Keratinocyte (primary cell): ENCODE results near the gene DMRT2. TPM values are rescaled to one million over a fixed set of nuclear protein-coding genes. Genes with fewer than 3 reads are reported as not detected.

Experiments used
- DNase-seq: peaks from one replicate; pipeline ENCODE4 v3.0.0-alpha.2; 2011; ENCODE audit warnings: low read depth, missing footprints, low spot score
- FAIRE-seq: peaks from 2 replicates; lab custom pipeline; 2011; peaks lifted over from hg19 to GRCh38; lab: Jason Lieb, UNC
- H2AFZ ChIP-seq: 2 replicates; pipeline ENCODE4 v1.6.0; 2012; ENCODE audit warnings: low read length, control low read depth, inconsistent platforms; ENCODE audit not compliant: control insufficient read depth
- H3K27ac ChIP-seq: 2 replicates; pipeline ENCODE4 v1.5.1; 2011; ENCODE audit warnings: low read length; ENCODE audit not compliant: control insufficient read depth, insufficient read depth
- H3K27me3 ChIP-seq: 3 replicates; pipeline ENCODE4 v1.6.0; 2011; ENCODE audit warnings: low read length; ENCODE audit not compliant: control insufficient read depth, insufficient read depth; ENCODE audit errors: extremely low read depth
- H3K36me3 ChIP-seq, 2 experiments: 2 replicates in 1 of 2; 3 replicates in 1 of 2; pipeline ENCODE4 v1.5.1; 2011; ENCODE audit warnings: low read length in 2 of 2, mild to moderate bottlenecking in 1 of 2; ENCODE audit not compliant: control insufficient read depth in 2 of 2, insufficient read depth in 2 of 2; ENCODE audit errors: extremely low read depth in 1 of 2
- H3K4me1 ChIP-seq: 3 replicates; pipeline ENCODE4 v1.5.1; 2011; ENCODE audit warnings: low read length; ENCODE audit not compliant: control insufficient read depth, insufficient read depth; ENCODE audit errors: extremely low read depth
- H3K4me2 ChIP-seq: 3 replicates; pipeline ENCODE4 v1.6.0; 2011; ENCODE audit warnings: low read depth, low read length; ENCODE audit not compliant: control insufficient read depth, insufficient read depth; ENCODE audit errors: extremely low read depth
- H3K4me3 ChIP-seq, 3 experiments: fragments of 200-600 bp in 1 of 3; sonication (generic) in 1 of 3; 2 replicates in 2 of 3; 3 replicates in 1 of 3; pipeline ENCODE4 v1.5.1; 2011 to 2016; ENCODE audit warnings: low read length in 3 of 3, mild to moderate bottlenecking in 3 of 3, control low read depth in 2 of 3, inconsistent platforms in 1 of 3, low read depth in 1 of 3, mixed read lengths in 1 of 3, mixed run types in 1 of 3, moderate library complexity in 1 of 3; ENCODE audit not compliant: control insufficient read depth in 2 of 3, insufficient read depth in 2 of 3; ENCODE audit errors: extremely low read depth in 1 of 3
- H3K79me2 ChIP-seq: 2 replicates; pipeline ENCODE4 v1.6.0; 2012; ENCODE audit warnings: low read length; ENCODE audit not compliant: control insufficient read depth, insufficient read depth
- H3K9ac ChIP-seq: 3 replicates; pipeline ENCODE4 v1.6.0; 2011; ENCODE audit warnings: low read length; ENCODE audit not compliant: control insufficient read depth, insufficient read depth; ENCODE audit errors: extremely low read depth
- H3K9me1 ChIP-seq: 3 replicates; pipeline ENCODE4 v1.6.0; 2011; ENCODE audit warnings: low read length; ENCODE audit not compliant: control insufficient read depth, insufficient read depth; ENCODE audit errors: extremely low read depth
- H3K9me3 ChIP-seq: 2 replicates; pipeline ENCODE4 v1.5.1; 2012; ENCODE audit warnings: low read depth, low read length; ENCODE audit not compliant: control insufficient read depth
- H4K20me1 ChIP-seq: 3 replicates; pipeline ENCODE4 v1.6.0; 2011; ENCODE audit warnings: low read length; ENCODE audit not compliant: control insufficient read depth, insufficient read depth; ENCODE audit errors: extremely low read depth
- CTCF ChIP-seq, 3 experiments: IDR thresholded peaks in 1 of 3; conservative IDR thresholded peaks in 1 of 3; optimal IDR thresholded peaks in 1 of 3; 2 replicates in 2 of 3; 3 replicates in 1 of 3; pipeline versions ENCODE3 to v1.5.1; 2011; ENCODE audit warnings: low read length in 3 of 3, mild to moderate bottlenecking in 3 of 3, moderate library complexity in 2 of 3, control low read depth in 1 of 3, inconsistent platforms in 1 of 3; ENCODE audit not compliant: insufficient read depth in 2 of 3; ENCODE audit errors: extremely low read depth in 1 of 3
- EZH2 ChIP-seq: IDR thresholded peaks from one replicate; pipeline ENCODE4 v1.6.1; 2012; ENCODE audit warnings: inconsistent platforms, mild to moderate bottlenecking, low read length, moderate library complexity
- dilution Hi-C: fragments of 300-500 bp; cut with MboI; formaldehyde crosslinking; loops from one replicate; pipeline ENCODE4 v1.7.0; 2020; ENCODE audit warnings: low sequenced_read_pairs; ENCODE audit not compliant: extremely low pct_ligation_motif_present
- polyA plus RNA-seq, 5 experiments: library from polyadenylated mRNA; depleted of rRNA in 3 of 5; stranded (reverse) in 3 of 5; stranded (forward) in 1 of 5; unstranded in 1 of 5; fragments of >200 nt; gene quantifications; 1 replicate in 1 of 5; 2 replicates in 3 of 5; 3 replicates in 1 of 5; pipeline versions ENCODE4 v1.2.1 to v1.2.3, GENCODE V29; 2011 to 2012; ENCODE audit warnings: missing spikeins in 2 of 5, low read depth in 1 of 5, low replicate concordance in 1 of 5

The DMRT2 gene
- polyA plus RNA-seq, 1 donor (not counting 4 experiments of a cell fraction or from before 2014, with no cell fraction given) = not detected

DNA sequence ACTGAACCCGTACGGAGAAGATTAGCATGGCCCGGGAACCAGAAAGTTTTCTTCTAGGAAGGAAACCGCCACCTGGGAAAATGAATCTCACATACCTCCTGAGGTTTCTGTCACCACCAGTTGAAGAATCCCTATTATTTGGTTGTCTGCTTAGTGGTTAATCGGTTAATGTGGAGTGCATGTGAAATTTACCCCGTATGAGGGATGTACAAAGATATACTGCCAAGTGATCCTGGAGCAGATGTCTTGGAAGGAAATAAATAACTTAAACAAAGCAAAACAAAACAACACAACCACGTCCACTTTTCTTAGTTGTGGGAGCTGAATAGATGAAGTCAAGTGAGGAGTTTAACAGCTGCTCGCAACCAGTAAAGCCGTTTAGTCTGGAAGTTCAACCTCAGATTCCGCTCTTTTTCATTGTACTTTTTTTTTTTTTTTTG is 3.8 kb downstream of the DMRT2 start:
- Histone ChIP-seq H3K4me2 (no peak overlapping the region), H3K4me1 (peaks cover 4% of the 10 kb centered on the region), H3K36me3 (no peaks in the 10 kb centered on the region), H4K20me1 (no peaks in the 10 kb centered on the region), H3K4me3 (no peak overlapping the region), H3K9me1 (no peaks in the 10 kb centered on the region), H3K27ac (no peak overlapping the region), H3K27me3 (peaks cover 54% of the 10 kb centered on the region), H2AFZ (no peak overlapping the region), H3K79me2 (no peaks in the 10 kb centered on the region), H3K9ac (no peak overlapping the region), H3K9me3 (peaks cover 2% of the 10 kb centered on the region)
- TF ChIP-seq EZH2 = no peak
- TF ChIP-seq CTCF (optimal IDR thresholded peaks at IDR 0.05 in 1 of 3, IDR thresholded peaks at IDR 0.05 in 1 of 3, conservative IDR thresholded peaks at IDR 0.05 in 1 of 3; ENCODE audit: extremely low read depth in 1 of 3, insufficient read depth in 2 of 3, low read length in 3 of 3) = no peak
- dilution Hi-C loops = no loop called here
- no peak for FAIRE-seq
- no peak for DNase-seq

DNA sequence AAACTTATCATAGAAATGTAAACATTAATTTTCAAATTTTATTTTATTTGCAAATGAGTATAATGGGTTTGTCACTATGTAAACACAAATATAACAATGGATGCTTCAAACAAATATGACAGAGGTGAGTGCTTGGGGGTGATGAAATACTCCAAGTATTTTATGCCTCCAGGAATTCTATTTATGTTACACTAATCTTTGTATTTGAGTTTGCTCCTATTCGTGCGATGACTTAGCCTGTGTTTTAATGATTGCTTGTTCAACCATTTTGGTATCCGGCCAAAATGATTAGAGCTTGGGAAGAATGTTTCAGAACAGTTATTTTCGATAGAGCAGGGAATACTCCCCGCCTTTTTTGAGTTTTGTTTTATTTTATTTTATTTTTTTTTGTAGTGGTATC is 5.0 kb downstream of the DMRT2 start:
- Histone ChIP-seq H3K36me3 (no peaks in the 10 kb centered on the region), H4K20me1 (no peaks in the 10 kb centered on the region), H3K4me3 (no peak overlapping the region), H3K27ac (no peak overlapping the region), H3K4me2 (no peak overlapping the region), H3K27me3 (peaks cover 44% of the 10 kb centered on the region), H3K9me3 (no peaks in the 10 kb centered on the region), H3K79me2 (no peaks in the 10 kb centered on the region), H2AFZ (no peak overlapping the region), H3K4me1 (no peaks in the 10 kb centered on the region), H3K9ac (no peak overlapping the region), H3K9me1 (no peaks in the 10 kb centered on the region)
- TF ChIP-seq CTCF (optimal IDR thresholded peaks at IDR 0.05 in 1 of 3, IDR thresholded peaks at IDR 0.05 in 1 of 3, conservative IDR thresholded peaks at IDR 0.05 in 1 of 3; ENCODE audit: extremely low read depth in 1 of 3, insufficient read depth in 2 of 3, low read length in 3 of 3) = no peak
- no peak for TF ChIP-seq EZH2
- DNase-seq (no peak), FAIRE-seq (no peak)
- dilution Hi-C loops = no loop called here
